GM23338 (cell line): ENCODE measurements around the gene FBXO38.

Experiments
- CREB1 ChIP-seq: fragments of 250-450 bp; sonication (Bioruptor Pico); IDR thresholded peaks from 2 replicates; pipeline ENCODE4 v1.5.0; 2020; ENCODE audit warnings: low read depth, mild to moderate bottlenecking, moderate library complexity
- CTCF ChIP-seq, 2 experiments: fragments of 200-600 bp in 1 of 2; sonication (generic) in 1 of 2; conservative IDR thresholded peaks; 2 replicates each; pipeline versions ENCODE4 v1.5.1 to v1.6.1; 2016 to 2017; ENCODE audit warnings: antibody characterized with exemption in 2 of 2, low read depth in 2 of 2, mild to moderate bottlenecking in 2 of 2, moderate library complexity in 1 of 2
- EZH2 ChIP-seq: fragments of 200-600 bp; sonication (generic); IDR thresholded peaks from one replicate; pipeline ENCODE4 v1.8.0; 2017; ENCODE audit warnings: antibody characterized with exemption, mild to moderate bottlenecking, low read depth; ENCODE audit not compliant: unreplicated experiment
- EZH2phosphoT487 ChIP-seq: fragments of 200-600 bp; sonication (generic); IDR thresholded peaks from one replicate; pipeline ENCODE4 v1.8.1; 2018; ENCODE audit warnings: antibody characterized with exemption; ENCODE audit not compliant: unreplicated experiment
- JUNB ChIP-seq: IDR thresholded peaks from one replicate; pipeline ENCODE4 v1.6.1; 2016; ENCODE audit warnings: antibody characterized with exemption; ENCODE audit not compliant: unreplicated experiment
- NANOG ChIP-seq: IDR thresholded peaks from 2 replicates; pipeline ENCODE4 v1.6.1; 2016; ENCODE audit warnings: antibody characterized with exemption, borderline replicate concordance
- POLR2AphosphoS5 ChIP-seq: IDR thresholded peaks from 2 replicates; pipeline ENCODE4 v1.6.1; 2016; ENCODE audit warnings: antibody characterized with exemption, low read depth
- REST ChIP-seq: IDR thresholded peaks from one replicate; pipeline ENCODE4 v1.6.1; 2018; ENCODE audit warnings: antibody characterized with exemption; ENCODE audit not compliant: unreplicated experiment
- STAT1 ChIP-seq: IDR thresholded peaks from one replicate; pipeline ENCODE4 v1.6.1; 2016; ENCODE audit warnings: antibody characterized with exemption; ENCODE audit not compliant: unreplicated experiment
- ZNF114 ChIP-seq: fragments of 250-450 bp; sonication (Bioruptor Pico); IDR thresholded peaks from 2 replicates; pipeline ENCODE4 v1.5.0; 2020; ENCODE audit warnings: mild to moderate bottlenecking, moderate library complexity
- ZNF331 ChIP-seq: fragments of 250-450 bp; sonication (Bioruptor Pico); IDR thresholded peaks from 2 replicates; pipeline ENCODE4 v1.5.0; 2020; ENCODE audit warnings: low read depth, mild to moderate bottlenecking, moderate library complexity
- ZNF462 ChIP-seq: fragments of 250-450 bp; sonication (Bioruptor Pico); IDR thresholded peaks from 2 replicates; pipeline ENCODE4 v1.5.0; 2020; ENCODE audit warnings: mild to moderate bottlenecking, moderate library complexity

- TF ChIP-seq REST (no peak), ZNF331 (CRISPR knock-in tag) (no peak), CTCF (conservative IDR thresholded peaks at IDR 0.05; ENCODE audit: low read depth in 2 of 2) (no peak), NANOG (no peak), EZH2 (no peak), EZH2phosphoT487 (no peak), POLR2AphosphoS5 (no peak), CREB1 (CRISPR knock-in tag) (no peak), ZNF462 (CRISPR knock-in tag) (no peak), ZNF114 (CRISPR knock-in tag) (no peak), STAT1 (no peak), JUNB (no peak)
Observed at GRCh38 chr5:148443241-148443640, 59.5 kb downstream of the FBXO38 start.
